AG09319 (cell line): ENCODE measurements around the gene BPIFB6.
"Not testable (repeated sequence)": the region's sequence is repeated elsewhere in the genome, so short reads cannot be mapped to it uniquely, and the experiment has no call there.

Source experiments
- DNase-seq: peaks from one replicate; pipeline ENCODE4 v3.0.0-alpha.2; 2010; ENCODE audit warnings: low read depth; ENCODE audit errors: extremely low read depth
- TF ChIP-seq, protein P1 (sequence below): IDR thresholded peaks from 2 replicates; pipeline ENCODE4 v1.5.1; 2011; ENCODE audit warnings: low read depth, mild to moderate bottlenecking, inconsistent platforms, low read length, moderate library complexity

BPIFB6 gene

DNA sequence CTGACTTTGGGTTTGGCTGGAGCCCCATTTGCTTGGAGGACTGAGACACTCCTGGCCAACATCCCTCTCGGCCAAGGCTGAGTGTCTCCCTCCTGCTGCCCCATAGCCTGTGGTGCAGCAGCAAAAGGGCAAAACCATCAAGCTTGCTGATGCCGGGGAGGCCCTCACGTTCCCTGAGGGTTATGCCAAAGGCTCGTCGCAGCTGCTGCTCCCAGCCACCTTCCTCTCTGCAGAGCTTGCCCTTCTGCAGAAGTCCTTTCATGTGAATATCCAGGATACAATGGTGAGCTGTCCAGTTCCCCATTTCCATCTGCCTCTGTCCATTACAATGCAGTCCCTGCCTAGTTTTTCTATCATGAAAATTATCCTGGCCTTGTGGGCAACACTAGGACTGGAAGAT is 6.0 kb downstream of the BPIFB6 start:
- no peak for DNase-seq
- TF ChIP-seq, protein P1, sequence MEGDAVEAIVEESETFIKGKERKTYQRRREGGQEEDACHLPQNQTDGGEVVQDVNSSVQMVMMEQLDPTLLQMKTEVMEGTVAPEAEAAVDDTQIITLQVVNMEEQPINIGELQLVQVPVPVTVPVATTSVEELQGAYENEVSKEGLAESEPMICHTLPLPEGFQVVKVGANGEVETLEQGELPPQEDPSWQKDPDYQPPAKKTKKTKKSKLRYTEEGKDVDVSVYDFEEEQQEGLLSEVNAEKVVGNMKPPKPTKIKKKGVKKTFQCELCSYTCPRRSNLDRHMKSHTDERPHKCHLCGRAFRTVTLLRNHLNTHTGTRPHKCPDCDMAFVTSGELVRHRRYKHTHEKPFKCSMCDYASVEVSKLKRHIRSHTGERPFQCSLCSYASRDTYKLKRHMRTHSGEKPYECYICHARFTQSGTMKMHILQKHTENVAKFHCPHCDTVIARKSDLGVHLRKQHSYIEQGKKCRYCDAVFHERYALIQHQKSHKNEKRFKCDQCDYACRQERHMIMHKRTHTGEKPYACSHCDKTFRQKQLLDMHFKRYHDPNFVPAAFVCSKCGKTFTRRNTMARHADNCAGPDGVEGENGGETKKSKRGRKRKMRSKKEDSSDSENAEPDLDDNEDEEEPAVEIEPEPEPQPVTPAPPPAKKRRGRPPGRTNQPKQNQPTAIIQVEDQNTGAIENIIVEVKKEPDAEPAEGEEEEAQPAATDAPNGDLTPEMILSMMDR = no peak

DNA sequence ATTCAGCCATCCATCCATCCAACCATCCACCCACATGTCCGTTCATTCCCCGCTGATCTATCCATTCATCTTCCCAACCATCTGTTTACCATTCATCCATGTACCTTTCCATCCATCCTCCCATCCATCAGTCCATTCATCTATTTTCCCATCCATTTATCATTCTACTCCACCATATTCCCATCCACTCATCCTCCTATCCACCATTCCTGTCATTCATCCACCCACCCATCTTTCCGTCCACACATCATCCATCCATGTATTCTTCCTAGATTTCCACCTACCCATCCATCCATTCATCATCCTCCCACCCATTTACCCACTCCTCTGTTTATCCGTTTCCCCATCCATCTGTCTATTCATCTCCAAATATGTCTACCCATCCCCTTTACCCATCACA is 6.8 kb downstream of the BPIFB6 start:
- no peak for DNase-seq
- TF ChIP-seq, protein P1 = no peak

DNA sequence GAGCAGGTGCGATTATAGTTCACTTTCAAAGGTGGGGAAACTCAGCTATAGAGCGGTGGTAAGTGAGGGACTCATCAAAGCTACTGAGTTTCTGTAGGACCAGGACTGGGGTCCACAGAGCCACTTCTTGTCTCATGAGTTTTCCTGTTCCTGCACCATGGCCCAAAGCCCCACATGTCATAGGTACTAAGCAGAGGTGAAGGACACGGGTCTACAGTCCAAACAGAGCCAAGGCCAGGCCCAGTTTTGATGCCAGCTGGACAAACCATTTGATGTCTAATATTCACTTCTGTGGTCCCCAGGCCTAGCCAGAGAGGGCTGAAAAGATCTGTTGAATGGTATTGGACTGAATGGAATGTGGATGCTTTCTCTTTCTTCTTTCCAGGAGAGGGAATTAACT is 11.0 kb downstream of the BPIFB6 start:
- no peak for DNase-seq
- TF ChIP-seq, protein P1 = no peak

DNA sequence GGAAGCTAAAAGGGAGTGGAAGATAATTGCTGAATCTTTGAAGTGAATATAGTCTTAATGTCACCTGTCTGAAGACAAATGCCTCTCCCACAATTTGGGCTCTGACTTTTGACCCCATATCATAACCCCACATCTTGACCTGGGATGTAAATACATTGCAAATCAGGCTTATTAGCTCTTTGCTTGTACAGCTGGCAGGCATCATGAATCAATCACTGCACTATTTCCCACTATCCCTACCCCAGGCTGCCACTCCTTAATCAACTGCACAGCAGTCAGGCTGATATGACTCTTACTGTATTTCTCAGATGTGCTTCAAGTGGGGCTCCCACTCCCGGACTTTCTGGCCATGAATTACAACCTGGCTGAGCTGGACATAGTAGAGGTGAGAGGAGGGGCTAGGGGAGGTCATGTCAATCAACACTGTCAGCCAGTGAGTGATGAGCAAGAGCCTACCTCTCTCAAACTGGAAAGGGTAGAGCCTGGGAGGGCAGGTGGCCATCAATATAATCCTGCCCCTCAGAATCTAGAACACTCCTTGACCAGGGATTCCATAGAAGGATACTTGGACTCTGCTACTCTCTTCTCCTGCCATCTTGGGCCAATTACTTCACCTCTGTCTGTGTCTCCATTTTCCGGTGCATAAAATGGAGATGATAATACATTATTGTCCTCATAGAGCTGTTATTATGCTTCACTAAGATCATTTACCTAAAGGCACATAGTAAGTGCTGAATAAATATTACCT is 11.7 kb downstream of the BPIFB6 start:
- no peak for DNase-seq
- TF ChIP-seq, protein P1 = no peak

DNA sequence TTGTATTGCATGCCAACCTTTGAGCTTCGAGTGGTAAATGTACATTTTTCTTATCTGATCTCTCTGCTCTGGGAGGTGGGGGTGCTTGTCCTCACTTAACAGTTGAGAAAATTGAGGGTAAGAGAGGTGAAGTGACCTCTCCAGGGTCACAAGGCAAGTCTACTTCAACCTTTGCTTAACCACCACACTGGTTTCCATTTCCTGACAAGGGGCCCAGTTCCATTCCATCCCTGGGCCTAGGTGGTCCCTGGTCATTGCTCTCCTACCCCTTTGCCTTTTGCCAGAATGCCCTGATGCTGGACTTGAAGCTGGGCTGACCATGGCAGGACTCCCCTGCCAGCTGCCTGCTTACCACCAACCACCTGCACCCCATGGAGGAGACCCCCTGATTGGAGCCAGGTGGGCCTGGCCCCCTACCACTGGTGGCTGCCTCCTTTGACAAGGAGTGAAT is 12.3 kb downstream of the BPIFB6 start:
- TF ChIP-seq, protein P1 = no peak
- no peak for DNase-seq

DNA sequence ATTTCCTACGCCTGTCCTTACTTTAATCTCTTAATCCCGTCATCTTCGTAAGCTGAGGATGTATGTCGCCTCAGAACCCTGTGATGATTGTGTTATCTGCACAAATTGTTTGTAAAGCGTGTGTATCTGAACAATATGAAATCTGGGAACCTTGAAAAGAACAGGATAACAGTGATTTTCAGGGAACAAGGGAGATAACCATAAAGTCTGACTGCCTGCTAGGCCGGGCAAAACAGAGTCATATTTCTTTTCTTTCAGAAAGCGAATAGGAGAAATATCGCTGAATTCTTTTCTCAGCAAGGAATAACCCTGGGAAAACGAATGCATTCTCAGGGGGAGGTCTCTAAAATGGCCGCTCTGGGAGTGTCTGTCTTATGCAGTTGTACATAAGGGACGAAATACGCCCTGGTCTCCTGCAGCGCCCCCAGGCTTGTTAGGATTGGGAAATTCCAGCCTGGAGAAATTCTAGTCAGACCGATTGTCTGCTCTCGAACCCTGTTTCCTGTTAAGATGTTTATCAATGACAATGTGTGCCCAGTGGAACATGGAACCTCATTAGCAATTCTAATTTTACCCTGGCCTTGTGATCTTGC is 13.8 kb downstream of the BPIFB6 start:
- DNase-seq = not testable (repeated sequence)

DNA sequence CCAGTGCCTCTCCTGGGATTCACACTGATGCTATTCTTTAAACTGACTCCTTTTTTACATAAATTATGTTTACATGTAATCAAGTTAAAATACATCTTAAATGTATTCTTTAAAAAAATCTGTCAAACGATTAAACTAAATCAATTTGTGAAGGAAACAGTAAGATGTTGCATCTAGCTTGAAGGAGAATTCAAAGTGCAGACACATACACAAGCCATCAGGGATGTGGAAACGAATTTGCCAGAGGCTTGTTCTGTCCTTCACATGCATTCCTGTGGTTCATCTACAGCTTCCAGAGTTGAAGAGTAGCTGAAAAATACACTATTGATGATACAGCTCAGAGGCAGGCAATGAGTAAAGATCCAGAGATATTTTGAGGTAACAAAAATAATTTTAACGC is 15.0 kb downstream of the BPIFB6 start:
- TF ChIP-seq, protein P1 = no peak
- no peak for DNase-seq
